IMR-90 (cell line): ENCODE data around the gene FUT6. TPM values are rescaled to one million over a fixed set of nuclear protein-coding genes. Genes with fewer than 3 reads are reported as not detected.

ENCODE experiments used
- ATAC-seq: fragments of 200-7000 bp; cut with Tn5 transposase; 2 replicates; pipeline ENCODE4 v1.9.1; 2020; ENCODE audit warnings: low read depth, mild to moderate bottlenecking, moderate library complexity
- BruUV-seq: library from RNA; stranded (reverse); fragments of 400-500 nt; replicated peaks from 2 replicates; lab custom pipeline; 2021; lab: Mats Ljungman, UMichigan
- CTCF ChIA-PET: fragments of 300-600 bp; formaldehyde crosslinking; extraction: SDS; loops from one replicate; lab custom pipeline; 2021; ENCODE audit warnings: antibody characterized with exemption; lab: Yijun Ruan, JAX
- POLR2A ChIA-PET: fragments of 300-600 bp; sonication (Branson Sonifier 250); formaldehyde crosslinking; loops from one replicate; lab custom pipeline; 2022; ENCODE audit warnings: antibody characterized with exemption; ENCODE audit not compliant: unreplicated experiment; lab: Charles Lee
- DNase-seq: peaks from one replicate; pipeline ENCODE4 v3.0.0; 2013
- H2AFZ ChIP-seq: replicated peaks from 2 replicates; pipeline ENCODE3; 2013; ENCODE audit warnings: low read length, mild to moderate bottlenecking; ENCODE audit not compliant: poor library complexity
- H2AK5ac ChIP-seq: 2 replicates; pipeline ENCODE4 v1.6.1; 2013; ENCODE audit warnings: low read depth, low read length, inconsistent platforms
- H2AK9ac ChIP-seq: replicated peaks from 2 replicates; pipeline ENCODE3; 2013; ENCODE audit warnings: mild to moderate bottlenecking, low read depth, low read length, moderate library complexity; ENCODE audit not compliant: poor library complexity
- H2BK120ac ChIP-seq: 2 replicates; pipeline ENCODE4 v1.6.1; 2013; ENCODE audit warnings: low read depth, low read length, inconsistent platforms
- H2BK15ac ChIP-seq: 3 replicates; pipeline ENCODE4 v1.6.1; 2013; ENCODE audit warnings: low read depth, low read length, inconsistent platforms
- H2BK20ac ChIP-seq: 2 replicates; pipeline ENCODE4 v1.6.1; 2013; ENCODE audit warnings: low read depth, mild to moderate bottlenecking, inconsistent platforms, low read length, moderate library complexity
- H2BK5ac ChIP-seq: 2 replicates; pipeline ENCODE4 v1.6.1; 2013; ENCODE audit warnings: mild to moderate bottlenecking, low read depth, low read length, inconsistent platforms; ENCODE audit not compliant: poor library complexity, severe bottlenecking
- H3K14ac ChIP-seq: replicated peaks from 2 replicates; pipeline ENCODE4 v1.6.1; 2013; ENCODE audit warnings: low read depth, low read length, inconsistent platforms
- H3K18ac ChIP-seq: 2 replicates; pipeline ENCODE4 v1.6.1; 2013; ENCODE audit warnings: low read depth, low read length, control low read depth
- H3K23ac ChIP-seq: 2 replicates; pipeline ENCODE4 v1.6.1; 2013; ENCODE audit warnings: low read depth, low read length, inconsistent platforms
- H3K27ac ChIP-seq: 2 replicates; pipeline ENCODE4 v1.5.1; 2013; ENCODE audit warnings: mild to moderate bottlenecking, control low read depth, low read length; ENCODE audit not compliant: insufficient read depth
- H3K27me3 ChIP-seq: 2 replicates; pipeline ENCODE4 v1.6.1; 2013; ENCODE audit warnings: low read length; ENCODE audit not compliant: control insufficient read depth, insufficient read depth
- H3K36me3 ChIP-seq: 2 replicates; pipeline ENCODE4 v1.6.1; 2013; ENCODE audit warnings: low read length, mixed read lengths; ENCODE audit not compliant: control insufficient read depth, insufficient read depth
- H3K4ac ChIP-seq: 2 replicates; pipeline ENCODE4 v1.6.1; 2013; ENCODE audit warnings: low read depth, low read length, inconsistent platforms
- H3K4me1 ChIP-seq: 2 replicates; pipeline ENCODE4 v1.6.1; 2013; ENCODE audit warnings: low read length, mixed read lengths; ENCODE audit not compliant: control insufficient read depth, insufficient read depth
- H3K4me2 ChIP-seq: 2 replicates; pipeline ENCODE4 v1.6.1; 2013; ENCODE audit warnings: low read depth, mild to moderate bottlenecking, control low read depth, low read length, moderate library complexity
- H3K4me3 ChIP-seq: 2 replicates; pipeline ENCODE4 v1.5.1; 2013; ENCODE audit warnings: low read depth, mild to moderate bottlenecking, control low read depth, low read length, moderate library complexity; ENCODE audit not compliant: insufficient read depth
- H3K56ac ChIP-seq: 2 replicates; pipeline ENCODE4 v1.6.1; 2013; ENCODE audit warnings: low read length, inconsistent platforms; ENCODE audit not compliant: insufficient read depth; ENCODE audit errors: extremely low read depth
- H3K79me1 ChIP-seq, 2 experiments: 2 replicates each; pipeline ENCODE4 v1.6.1; 2013; ENCODE audit warnings: low read length in 2 of 2, inconsistent platforms in 1 of 2, low read depth in 1 of 2
- H3K9ac ChIP-seq: 2 replicates; pipeline ENCODE4 v1.6.1; 2013; ENCODE audit warnings: low read depth, low read length, control low read depth
- H3K9me1 ChIP-seq: 2 replicates; pipeline ENCODE4 v1.6.1; 2013; ENCODE audit warnings: low read length, inconsistent platforms; ENCODE audit not compliant: insufficient read depth
- H3K9me3 ChIP-seq: 2 replicates; pipeline ENCODE4 v1.6.1; 2013; ENCODE audit warnings: low read length; ENCODE audit not compliant: control insufficient read depth, insufficient read depth
- H4K20me1 ChIP-seq: 2 replicates; pipeline ENCODE4 v1.6.1; 2013; ENCODE audit warnings: low read length, inconsistent platforms; ENCODE audit not compliant: insufficient read depth
- H4K5ac ChIP-seq: 2 replicates; pipeline ENCODE4 v1.6.1; 2013; ENCODE audit warnings: mild to moderate bottlenecking, low read depth, low read length, control low read depth
- H4K8ac ChIP-seq, 2 experiments: 2 replicates each; pipeline ENCODE4 v1.6.1; 2013; ENCODE audit warnings: low read depth in 2 of 2, low read length in 2 of 2, control low read depth in 1 of 2, inconsistent platforms in 1 of 2
- H4K91ac ChIP-seq: 2 replicates; pipeline ENCODE4 v1.6.1; 2013; ENCODE audit warnings: low read depth, low read length, inconsistent platforms; ENCODE audit not compliant: insufficient read depth
- MXI1 ChIP-seq: IDR thresholded peaks from 2 replicates; pipeline ENCODE4 v1.6.1; 2012; ENCODE audit warnings: low read depth, mild to moderate bottlenecking, low read length, moderate library complexity, borderline replicate concordance
- RCOR1 ChIP-seq: IDR thresholded peaks from 2 replicates; pipeline ENCODE4 v1.6.1; 2012; ENCODE audit warnings: mild to moderate bottlenecking, low read length, improper control_type of control experiment; ENCODE audit not compliant: insufficient replicate concordance
- RFX5 ChIP-seq: IDR thresholded peaks from 2 replicates; pipeline ENCODE4 v1.8.0; 2012; ENCODE audit warnings: low read depth, mild to moderate bottlenecking, low read length, moderate library complexity
- WGBS, 2 experiments: methylation state at CpG; one replicate each; pipeline versions ENCODE4 v1.1.5 to v1.1.7; 2013; ENCODE audit warnings: missing lambda C conversion rate in 2 of 2; ENCODE audit not compliant: insufficient read length in 1 of 2; ENCODE audit errors: extremely low coverage in 2 of 2; 5-methylcytosine and 5-hydroxymethylcytosine counted together
- dilution Hi-C: fragments of 300-500 bp; cut with HindIII; formaldehyde crosslinking; loops from one replicate; pipeline ENCODE4 v1.14.3; 2018; ENCODE audit warnings: low sequenced_read_pairs; ENCODE audit not compliant: unreplicated experiment
- in situ Hi-C: fragments of 300-500 bp; cut with MboI; formaldehyde crosslinking; loops from 3 replicates; pipeline ENCODE4 v1.14.3; 2019; ENCODE audit warnings: low sequenced_read_pairs, inconsistent platforms, mixed read lengths
- intact Hi-C: fragments of 100-400 bp; cut with micrococcal nuclease; formaldehyde crosslinking; loops from 2 replicates; pipeline ENCODE4 v1.10.0; 2022
- polyA plus RNA-seq, 3 experiments: library from polyadenylated mRNA; depleted of rRNA; stranded (reverse); fragments of >200 nt; gene quantifications; 2 replicates each; pipeline ENCODE4 v1.2.3, GENCODE V29; 2012; ENCODE audit warnings: low replicate concordance in 1 of 3
- total RNA-seq: library from RNA; depleted of rRNA; stranded (reverse); fragments of >200 nt; gene quantifications from 2 replicates; pipeline ENCODE4 v1.2.3, GENCODE V29; 2012
- TF ChIP-seq, protein P1 (sequence below): fragments of 150-350 bp; IDR thresholded peaks from 2 replicates; pipeline ENCODE4 v1.6.1; 2017; ENCODE audit warnings: mild to moderate bottlenecking, antibody characterized with exemption, low read length, low read depth

FUT6 gene
- total and polyA plus RNA-seq, 2 of the 4 experiments (the other 2 are of a cell fraction) = not detected

DNA sequence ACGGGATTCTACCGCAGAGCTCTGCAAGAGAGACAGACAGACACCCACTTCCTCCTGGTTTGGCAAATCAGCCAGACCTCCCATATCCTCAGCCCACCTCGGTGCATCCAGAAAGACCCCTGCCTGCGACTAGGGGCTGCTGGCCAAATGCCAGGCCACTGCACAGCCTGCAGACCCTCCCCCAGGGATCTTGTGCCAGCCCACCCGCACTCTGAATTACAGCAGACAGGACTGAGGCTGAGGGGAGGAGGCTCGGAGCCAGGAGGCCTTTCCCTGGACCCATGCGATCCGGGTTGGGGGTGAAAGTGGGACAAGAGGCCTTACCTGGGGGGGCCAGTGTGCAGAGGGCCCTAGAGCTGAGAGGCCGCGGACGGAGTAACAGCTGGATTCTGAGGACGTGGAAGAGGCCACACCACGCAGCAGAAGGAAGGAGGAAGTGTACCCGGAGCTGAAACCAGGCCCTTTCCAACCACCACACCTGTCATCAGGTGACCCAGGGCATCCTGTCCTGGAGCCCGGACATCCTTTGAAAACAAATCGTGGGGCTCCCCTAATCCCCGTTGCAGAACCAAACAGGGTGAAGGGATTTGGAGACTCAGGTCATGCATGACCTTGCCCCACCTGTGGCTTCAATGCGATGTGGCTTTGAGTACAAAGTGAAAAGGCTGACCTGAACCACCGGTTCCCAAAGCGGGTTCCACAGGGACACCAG lies 993 bp downstream of the FUT6 start:
- POLR2A ChIA-PET = no interaction called here

More for the DNA sequence above, 993 bp downstream of the FUT6 start:
- no peaks in the 10 kb centered on the region for H3K4me1 ChIP-seq
- H3K4me2 ChIP-seq = no peak overlapping the region
- H3K9me1 ChIP-seq = no peaks in the 10 kb centered on the region
- H3K36me3 ChIP-seq = no peaks in the 10 kb centered on the region
- no peak overlapping the region for H2BK15ac ChIP-seq
- no peaks in the 10 kb centered on the region for H3K79me1 ChIP-seq
- no peak overlapping the region for H3K27ac ChIP-seq
- no TSS peak for BruUV-seq
- H4K8ac ChIP-seq = no peak overlapping the region
- no peak overlapping the region for H4K5ac ChIP-seq
- no peak overlapping the region for H3K56ac ChIP-seq
- H2AFZ ChIP-seq = no peak overlapping the region
- H2AK5ac ChIP-seq = no peak overlapping the region
- H2BK5ac ChIP-seq = no peak overlapping the region
- no peak overlapping the region for H2BK20ac ChIP-seq
- CTCF ChIA-PET = interaction anchor here (0.5 kb wide), 1 partner anchor 30 kb away, joined by 7 read pairs; no protein-coding TSS in a partner anchor
- intact Hi-C loops = no loop called here
- no peak overlapping the region for H3K18ac ChIP-seq
- WGBS, 2 experiments = 77% methylated on average over 3 of the region's 20 CpGs; no CpG with 5 or more reads in 1 of the 2 experiments
- H2AK9ac ChIP-seq = no peak overlapping the region
- H3K4me3 ChIP-seq = no peak overlapping the region
- ATAC-seq (no peak), DNase-seq (no peak)
- no peak overlapping the region for H3K9ac ChIP-seq
- no peak overlapping the region for H2BK120ac ChIP-seq
- no peak overlapping the region for H3K14ac ChIP-seq
- H4K91ac ChIP-seq = no peak overlapping the region
- H3K9me3 ChIP-seq = no peaks in the 10 kb centered on the region
- peaks cover 12% of the 10 kb centered on the region; the same call in 1 of the 2 replicates for H3K27me3 ChIP-seq
- no peaks in the 10 kb centered on the region for H4K20me1 ChIP-seq
- in situ Hi-C loops = no loop called here
- TF ChIP-seq MXI1 (no peak), RCOR1 (no peak), RFX5 (no peak)
- TF ChIP-seq, protein P1, sequence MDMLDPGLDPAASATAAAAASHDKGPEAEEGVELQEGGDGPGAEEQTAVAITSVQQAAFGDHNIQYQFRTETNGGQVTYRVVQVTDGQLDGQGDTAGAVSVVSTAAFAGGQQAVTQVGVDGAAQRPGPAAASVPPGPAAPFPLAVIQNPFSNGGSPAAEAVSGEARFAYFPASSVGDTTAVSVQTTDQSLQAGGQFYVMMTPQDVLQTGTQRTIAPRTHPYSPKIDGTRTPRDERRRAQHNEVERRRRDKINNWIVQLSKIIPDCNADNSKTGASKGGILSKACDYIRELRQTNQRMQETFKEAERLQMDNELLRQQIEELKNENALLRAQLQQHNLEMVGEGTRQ = no peak
- H3K23ac ChIP-seq = no peak overlapping the region
- no peak overlapping the region for H3K4ac ChIP-seq
- dilution Hi-C loops = no loop called here
